Adrenal gland (tissue), 5 donors: Measurements from ENCODE around the gene FOXC2.

Experiments
- POLR2A ChIP-seq, 2 donors: fragments of 450-650 bp; IDR thresholded peaks; one replicate each; pipeline ENCODE4 v1.6.1; 2017; ENCODE audit warnings: antibody characterized with exemption in 2 of 2, mild to moderate bottlenecking in 2 of 2, moderate library complexity in 1 of 2
- TF ChIP-seq, protein P1 (sequence below), 6 experiments: fragments of 450-650 bp in 4 of 6; fragments of 200-600 bp in 2 of 6; sonication (generic) in 1 of 6; IDR thresholded peaks; 1 replicate in 5 of 6; 2 replicates in 1 of 6; pipeline versions ENCODE4 v1.5.1 to v1.8.0; 2016 to 2021; ENCODE audit warnings: antibody characterized with exemption in 6 of 6, mild to moderate bottlenecking in 2 of 6, moderate library complexity in 1 of 6
- donor health status: DM: no; HTN: no; CAD: no.

DNA sequence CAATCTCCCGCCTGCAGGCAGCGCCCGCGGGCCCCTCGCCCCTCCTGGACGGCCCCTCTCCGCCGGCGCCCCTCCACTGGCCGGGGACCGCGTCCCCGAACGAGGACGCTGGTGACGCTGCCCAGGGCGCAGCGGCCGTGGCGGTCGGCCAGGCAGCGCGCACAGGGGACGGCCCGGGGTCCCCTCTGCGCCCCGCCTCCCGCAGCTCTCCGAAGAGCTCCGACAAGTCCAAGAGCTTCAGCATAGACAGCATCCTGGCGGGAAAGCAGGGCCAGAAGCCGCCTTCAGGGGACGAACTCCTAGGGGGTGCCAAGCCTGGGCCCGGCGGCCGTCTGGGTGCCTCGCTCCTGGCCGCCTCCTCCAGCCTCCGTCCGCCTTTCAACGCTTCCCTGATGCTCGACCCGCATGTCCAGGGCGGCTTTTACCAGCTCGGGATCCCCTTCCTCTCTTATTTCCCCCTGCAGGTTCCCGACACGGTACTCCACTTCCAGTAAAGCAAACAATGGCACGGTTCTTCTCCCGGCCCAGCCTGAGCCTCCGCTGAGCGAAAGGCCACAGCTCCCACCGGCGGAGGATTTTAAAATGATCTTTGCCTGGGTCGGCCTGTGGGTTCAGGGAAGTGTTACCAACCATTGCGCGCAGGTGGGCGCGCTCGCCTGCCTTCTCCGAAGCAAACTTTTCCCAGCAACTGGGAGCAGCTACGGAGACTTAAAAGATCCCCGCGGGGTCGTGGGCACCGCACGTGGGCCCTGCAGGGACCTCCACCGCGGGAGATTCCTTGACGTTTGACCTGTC is 12.8 kb downstream of the FOXC2 start:
- TF ChIP-seq, protein P1, sequence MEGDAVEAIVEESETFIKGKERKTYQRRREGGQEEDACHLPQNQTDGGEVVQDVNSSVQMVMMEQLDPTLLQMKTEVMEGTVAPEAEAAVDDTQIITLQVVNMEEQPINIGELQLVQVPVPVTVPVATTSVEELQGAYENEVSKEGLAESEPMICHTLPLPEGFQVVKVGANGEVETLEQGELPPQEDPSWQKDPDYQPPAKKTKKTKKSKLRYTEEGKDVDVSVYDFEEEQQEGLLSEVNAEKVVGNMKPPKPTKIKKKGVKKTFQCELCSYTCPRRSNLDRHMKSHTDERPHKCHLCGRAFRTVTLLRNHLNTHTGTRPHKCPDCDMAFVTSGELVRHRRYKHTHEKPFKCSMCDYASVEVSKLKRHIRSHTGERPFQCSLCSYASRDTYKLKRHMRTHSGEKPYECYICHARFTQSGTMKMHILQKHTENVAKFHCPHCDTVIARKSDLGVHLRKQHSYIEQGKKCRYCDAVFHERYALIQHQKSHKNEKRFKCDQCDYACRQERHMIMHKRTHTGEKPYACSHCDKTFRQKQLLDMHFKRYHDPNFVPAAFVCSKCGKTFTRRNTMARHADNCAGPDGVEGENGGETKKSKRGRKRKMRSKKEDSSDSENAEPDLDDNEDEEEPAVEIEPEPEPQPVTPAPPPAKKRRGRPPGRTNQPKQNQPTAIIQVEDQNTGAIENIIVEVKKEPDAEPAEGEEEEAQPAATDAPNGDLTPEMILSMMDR (IDR thresholded peaks at IDR 0.05), result no peak
- no peak for TF ChIP-seq POLR2A (IDR thresholded peaks at IDR 0.05)
